PC-3 (cell line): ENCODE measurements around the gene LAX1. TPM values are rescaled to one million over a fixed set of nuclear protein-coding genes. Genes with fewer than 3 reads are reported as not detected.

ENCODE experiments used
- ATAC-seq: fragments of 200-7000 bp; cut with Tn5 transposase; 2 replicates; pipeline ENCODE4 v1.9.1; 2020; ENCODE audit warnings: mild to moderate bottlenecking, moderate library complexity
- BruUV-seq: library from RNA; stranded (reverse); fragments of 400-500 nt; replicated peaks from 2 replicates; lab custom pipeline; 2021; lab: Mats Ljungman, UMichigan
- CTCF ChIA-PET: fragments of 300-600 bp; sonication (Branson Sonifier 250); formaldehyde crosslinking; loops from one replicate; lab custom pipeline; 2022; ENCODE audit warnings: antibody characterized with exemption; lab: Charles Lee
- POLR2A ChIA-PET: fragments of 300-600 bp; sonication (Branson Sonifier 250); formaldehyde crosslinking; loops from one replicate; lab custom pipeline; 2022; ENCODE audit warnings: antibody characterized with exemption; ENCODE audit not compliant: unreplicated experiment; lab: Charles Lee
- DNase-seq: peaks from one replicate; pipeline ENCODE4 v3.0.0-alpha.2; 2015
- H2AFZ ChIP-seq: fragments of 300-600 bp; sonication (generic); 2 replicates; pipeline ENCODE4 v1.6.0; 2016; ENCODE audit warnings: antibody characterized with exemption, low read length
- H3F3A ChIP-seq: fragments of 300-600 bp; sonication (generic); one replicate; pipeline ENCODE4 v1.6.0; 2017; ENCODE audit warnings: antibody characterized with exemption, low read length, control low read depth, mild to moderate bottlenecking; ENCODE audit not compliant: unreplicated experiment
- H3K27ac ChIP-seq: fragments of 300-600 bp; sonication (generic); 2 replicates; pipeline ENCODE4 v1.5.1; 2016; ENCODE audit warnings: mild to moderate bottlenecking, low read length
- H3K27me3 ChIP-seq: fragments of 300-600 bp; sonication (generic); 2 replicates; pipeline ENCODE4 v1.6.1; 2016; ENCODE audit warnings: low read length, mixed read lengths
- H3K36me3 ChIP-seq: fragments of 300-600 bp; sonication (generic); 2 replicates; pipeline ENCODE4 v1.6.1; 2016; ENCODE audit warnings: low read depth, mixed run types, low read length, mixed read lengths
- H3K4me1 ChIP-seq: fragments of 300-600 bp; sonication (generic); 2 replicates; pipeline ENCODE4 v1.5.1; 2016; ENCODE audit warnings: low read length; ENCODE audit not compliant: insufficient read depth
- H3K4me2 ChIP-seq: fragments of 300-600 bp; sonication (generic); 2 replicates; pipeline ENCODE4 v1.6.0; 2016; ENCODE audit warnings: low read length
- H3K4me3 ChIP-seq: fragments of 300-600 bp; sonication (generic); 2 replicates; pipeline ENCODE4 v1.5.1; 2016; ENCODE audit warnings: mild to moderate bottlenecking, low read length, mixed read lengths
- H3K79me2 ChIP-seq: fragments of 300-600 bp; sonication (generic); 2 replicates; pipeline ENCODE4 v1.6.1; 2017; ENCODE audit warnings: low read length, mixed read lengths
- H3K9ac ChIP-seq: fragments of 300-600 bp; sonication (generic); 2 replicates; pipeline ENCODE4 v1.6.0; 2016; ENCODE audit warnings: mild to moderate bottlenecking, low read length
- H3K9me2 ChIP-seq: fragments of 300-600 bp; sonication (generic); replicated peaks from 2 replicates; pipeline ENCODE4 v1.6.1; 2016; ENCODE audit warnings: mixed run types, low read length, mixed read lengths
- H3K9me3 ChIP-seq: fragments of 300-600 bp; sonication (generic); 2 replicates; pipeline ENCODE4 v1.6.1; 2016; ENCODE audit warnings: low read length, mixed read lengths
- H4K20me1 ChIP-seq: fragments of 300-600 bp; sonication (generic); 2 replicates; pipeline ENCODE4 v1.6.1; 2016; ENCODE audit warnings: low read length, mixed read lengths
- CTCF ChIP-seq: fragments of 300-600 bp; sonication (generic); conservative IDR thresholded peaks from 2 replicates; pipeline ENCODE4 v1.5.1; 2017; ENCODE audit warnings: antibody characterized with exemption, low read depth, mild to moderate bottlenecking, low read length
- EZH2 ChIP-seq: fragments of 300-600 bp; sonication (generic); IDR thresholded peaks from one replicate; pipeline ENCODE4 v1.6.1; 2017; ENCODE audit warnings: antibody characterized with exemption, mild to moderate bottlenecking, low read length; ENCODE audit not compliant: unreplicated experiment
- EZH2phosphoT487 ChIP-seq: fragments of 300-600 bp; sonication (generic); IDR thresholded peaks from 2 replicates; pipeline ENCODE4 v1.6.1; 2018; ENCODE audit warnings: mild to moderate bottlenecking, antibody characterized with exemption, low read length, borderline replicate concordance
- intact Hi-C: fragments of 100-400 bp; cut with micrococcal nuclease; formaldehyde crosslinking; loops from 2 replicates; pipeline ENCODE4 v1.9.0; 2023
- total RNA-seq: library from RNA; depleted of rRNA; stranded (reverse); fragments of >200 nt; gene quantifications from 2 replicates; pipeline ENCODE4 v1.2.3, GENCODE V29; 2014; rRNA removed

The LAX1 gene
- total RNA-seq, 1 experiment from 2014 or later, result not detected

GRCh38 chr1:203823306-203823705 is 58.3 kb downstream of the LAX1 start:
- no peaks in the 10 kb centered on the region for H3K4me1 ChIP-seq
- ChIA-PET CTCF (no interaction called here), POLR2A (no interaction called here)
- no peak for DNase-seq
- ATAC-seq, result no peak
- H3K4me3 ChIP-seq, result no peak overlapping the region
- H3F3A ChIP-seq, result no peaks in the 10 kb centered on the region
- no peak overlapping the region for H3K9ac ChIP-seq
- no peaks in the 10 kb centered on the region for H3K9me3 ChIP-seq
- no peak overlapping the region for H3K4me2 ChIP-seq
- intact Hi-C loops, result no loop called here
- H3K27ac ChIP-seq, result no peak overlapping the region
- peaks cover 42% of the 10 kb centered on the region for H3K79me2 ChIP-seq
- BruUV-seq, result no TSS peak
- H2AFZ ChIP-seq, result no peak overlapping the region
- H3K27me3 ChIP-seq, result no peaks in the 10 kb centered on the region
- H3K36me3 ChIP-seq, result peaks cover 65% of the 10 kb centered on the region
- TF ChIP-seq CTCF (no peak), EZH2phosphoT487 (no peak), EZH2 (no peak)
- no peaks in the 10 kb centered on the region for H3K9me2 ChIP-seq
- 0 out of 2 replicates have a peak, but pooled peaks cover 3% of the 10 kb centered on the region for H4K20me1 ChIP-seq

Other genes with a start within 250 kb of the LAX1 start
- 32.7 and 49.5 TPM in 2 replicates for gene ATP2B4, start 138.4 kb upstream of the LAX1 start, total RNA-seq
- gene ZBED6, start 30.4 kb downstream of the LAX1 start, total RNA-seq, result 12.9 and 13.1 TPM in 2 replicates
- gene ZC3H11A, start 30.4 kb downstream of the LAX1 start, total RNA-seq, result 64.6 and 77.9 TPM in 2 replicates
- 167 and 187 TPM in 2 replicates for gene SNRPE, start 96.4 kb downstream of the LAX1 start, total RNA-seq